ENCODE results near the gene CDKN2D. TPM values are rescaled to one million over a fixed set of nuclear protein-coding genes. Genes with fewer than 3 reads are reported as not detected.

Gene CDKN2D
- total RNA-seq, 1 experiment from 2014 or later: 13.8 TPM

DNA sequence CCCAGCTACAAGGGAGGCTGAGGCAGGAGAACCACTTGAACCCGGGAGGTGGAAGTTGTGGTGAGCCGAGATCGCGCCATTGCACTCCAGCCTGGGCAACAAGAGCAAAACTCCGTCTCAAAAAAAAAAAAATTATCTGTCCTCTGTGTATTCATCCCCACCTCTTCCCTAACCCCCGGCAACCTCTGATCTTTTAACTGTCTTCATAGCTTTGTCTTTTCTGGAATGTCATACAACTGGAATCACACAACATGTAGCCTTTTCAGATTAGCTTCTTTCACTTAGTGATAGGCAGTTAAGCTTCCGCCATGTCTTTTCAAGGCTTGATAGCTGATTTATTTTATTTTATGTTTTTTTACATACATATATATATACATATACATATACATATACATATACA, 43.1 kb downstream of the CDKN2D start:
- ATAC-seq: no peak
- TF ChIP-seq, protein P1, sequence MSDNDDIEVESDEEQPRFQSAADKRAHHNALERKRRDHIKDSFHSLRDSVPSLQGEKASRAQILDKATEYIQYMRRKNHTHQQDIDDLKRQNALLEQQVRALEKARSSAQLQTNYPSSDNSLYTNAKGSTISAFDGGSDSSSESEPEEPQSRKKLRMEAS (IDR thresholded peaks at IDR 0.05): no peak
- TF ChIP-seq TCF7L2 (IDR thresholded peaks at IDR 0.05; ENCODE audit: borderline replicate concordance, extremely low read depth, insufficient read depth, insufficient read length): no peak
- no peak for TF ChIP-seq SRF (IDR thresholded peaks at IDR 0.05; ENCODE audit: low read depth)
- no peak for TF ChIP-seq EZH2phosphoT487 (IDR thresholded peaks at IDR 0.05; ENCODE audit: borderline replicate concordance)
- TF ChIP-seq, protein P2, sequence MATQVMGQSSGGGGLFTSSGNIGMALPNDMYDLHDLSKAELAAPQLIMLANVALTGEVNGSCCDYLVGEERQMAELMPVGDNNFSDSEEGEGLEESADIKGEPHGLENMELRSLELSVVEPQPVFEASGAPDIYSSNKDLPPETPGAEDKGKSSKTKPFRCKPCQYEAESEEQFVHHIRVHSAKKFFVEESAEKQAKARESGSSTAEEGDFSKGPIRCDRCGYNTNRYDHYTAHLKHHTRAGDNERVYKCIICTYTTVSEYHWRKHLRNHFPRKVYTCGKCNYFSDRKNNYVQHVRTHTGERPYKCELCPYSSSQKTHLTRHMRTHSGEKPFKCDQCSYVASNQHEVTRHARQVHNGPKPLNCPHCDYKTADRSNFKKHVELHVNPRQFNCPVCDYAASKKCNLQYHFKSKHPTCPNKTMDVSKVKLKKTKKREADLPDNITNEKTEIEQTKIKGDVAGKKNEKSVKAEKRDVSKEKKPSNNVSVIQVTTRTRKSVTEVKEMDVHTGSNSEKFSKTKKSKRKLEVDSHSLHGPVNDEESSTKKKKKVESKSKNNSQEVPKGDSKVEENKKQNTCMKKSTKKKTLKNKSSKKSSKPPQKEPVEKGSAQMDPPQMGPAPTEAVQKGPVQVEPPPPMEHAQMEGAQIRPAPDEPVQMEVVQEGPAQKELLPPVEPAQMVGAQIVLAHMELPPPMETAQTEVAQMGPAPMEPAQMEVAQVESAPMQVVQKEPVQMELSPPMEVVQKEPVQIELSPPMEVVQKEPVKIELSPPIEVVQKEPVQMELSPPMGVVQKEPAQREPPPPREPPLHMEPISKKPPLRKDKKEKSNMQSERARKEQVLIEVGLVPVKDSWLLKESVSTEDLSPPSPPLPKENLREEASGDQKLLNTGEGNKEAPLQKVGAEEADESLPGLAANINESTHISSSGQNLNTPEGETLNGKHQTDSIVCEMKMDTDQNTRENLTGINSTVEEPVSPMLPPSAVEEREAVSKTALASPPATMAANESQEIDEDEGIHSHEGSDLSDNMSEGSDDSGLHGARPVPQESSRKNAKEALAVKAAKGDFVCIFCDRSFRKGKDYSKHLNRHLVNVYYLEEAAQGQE (IDR thresholded peaks at IDR 0.05; ENCODE audit: low read depth): no peak
- no peak for TF ChIP-seq ZNF274 (IDR thresholded peaks at IDR 0.05; ENCODE audit: low read depth, low read length)
- TF ChIP-seq JUND (IDR thresholded peaks at IDR 0.05): no peak
- TF ChIP-seq, protein P3, sequence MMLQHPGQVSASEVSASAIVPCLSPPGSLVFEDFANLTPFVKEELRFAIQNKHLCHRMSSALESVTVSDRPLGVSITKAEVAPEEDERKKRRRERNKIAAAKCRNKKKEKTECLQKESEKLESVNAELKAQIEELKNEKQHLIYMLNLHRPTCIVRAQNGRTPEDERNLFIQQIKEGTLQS (IDR thresholded peaks at IDR 0.05): no peak
- TF ChIP-seq SP1 (IDR thresholded peaks at IDR 0.05; ENCODE audit: low read depth): no peak
- no peak for TF ChIP-seq SIN3A (IDR thresholded peaks at IDR 0.05; ENCODE audit: low read depth)
- no peak for TF ChIP-seq FOSL1 (IDR thresholded peaks at IDR 0.05; ENCODE audit: low read depth)
- no peak for TF ChIP-seq POLR2A (IDR thresholded peaks at IDR 0.05; ENCODE audit: borderline replicate concordance, extremely low read depth, insufficient read depth, insufficient read length)
- TF ChIP-seq RAD21 (IDR thresholded peaks at IDR 0.05; ENCODE audit: low read depth): no peak
- TF ChIP-seq EGR1 (IDR thresholded peaks at IDR 0.05; ENCODE audit: low read depth): no peak
- TF ChIP-seq CEBPB (IDR thresholded peaks at IDR 0.05; ENCODE audit: low read depth): no peak
- ChIA-PET RAD21 (ENCODE audit: low non-redundant PET in 1 of 2, low total read pairs in 2 of 2, uncharacterized antibody in 2 of 2, unreplicated experiment in 2 of 2) (no interaction called here), POLR2A (no interaction called here), CTCF (interaction anchor here (0.6 kb wide), 1 partner anchor 23 kb away, joined by 3 read pairs; the partner anchor contains the start of gene KEAP1)
- peaks cover 1 to 2% of the 10 kb centered on the region in 2 experiments; a peak in 2 of 4 replicates for H3K4me1 ChIP-seq (ENCODE audit: control insufficient read depth in 1 of 2, insufficient read depth in 2 of 2, low read length in 2 of 2)
- no peak for DNase-seq (ENCODE audit: low read depth, low spot score)
- no peaks in the 10 kb centered on the region for H3K27me3 ChIP-seq (ENCODE audit: insufficient read depth, low read length)
- BruUV-seq (replicated peaks): no TSS peak
- H4K20me1 ChIP-seq (ENCODE audit: insufficient read depth): no peaks in the 10 kb centered on the region
- H3K4me3 ChIP-seq (replicated peaks in 1 of 2; ENCODE audit: low read depth in 1 of 2, low read length in 2 of 2): no peak overlapping the region
- no peaks in the 10 kb centered on the region for H3K36me3 ChIP-seq (ENCODE audit: control insufficient read depth in 1 of 2, insufficient read depth in 2 of 2, low read length in 2 of 2)
- no peak overlapping the region for H2AFZ ChIP-seq (ENCODE audit: low read depth, low read length, poor library complexity, severe bottlenecking)
- no peak overlapping the region for H3K9ac ChIP-seq (ENCODE audit: low read length)
- no peak overlapping the region for H3K27ac ChIP-seq (ENCODE audit: low read depth, low read length)
- H3K79me2 ChIP-seq (ENCODE audit: insufficient read depth, low read length): no peaks in the 10 kb centered on the region
- H3K9me2 ChIP-seq (ENCODE audit: insufficient read depth): no peaks in the 10 kb centered on the region
- H3K4me2 ChIP-seq (ENCODE audit: low read length): no peak overlapping the region
- H3K9me3 ChIP-seq (ENCODE audit: control insufficient read depth in 1 of 2, insufficient read depth in 1 of 2, low read depth in 1 of 2, low read length in 2 of 2): no peaks in the 10 kb centered on the region
- intact Hi-C loops (cut with micrococcal nuclease): no loop called here

All from HCT116 (cell line).